ENCODE results near the gene RPS27.
"Not testable (repeated sequence)": the region's sequence is repeated elsewhere in the genome, so short reads cannot be mapped to it uniquely, and the experiment has no call there.

Gene RPS27

GRCh38 chr1:153987621-153988020, 2.9 kb upstream of the RPS27 start:
- DNase-seq: no peak

- no peak for DNase-seq
Observed at GRCh38 chr1:153991151-153991630, 629 bp downstream of the RPS27 start.

- DNase-seq: no peak
Observed at GRCh38 chr1:153991806-153992205, 1.2 kb downstream of the RPS27 start.

GRCh38 chr1:153995202-153995601, 4.6 kb downstream of the RPS27 start:
- no peak for DNase-seq

GRCh38 chr1:153995640-153996039, 5.1 kb downstream of the RPS27 start:
- no peak for DNase-seq

- not testable (repeated sequence) for DNase-seq
Observed at GRCh38 chr1:153996882-153997281, 6.3 kb downstream of the RPS27 start.

GRCh38 chr1:154000420-154000819, 9.9 kb downstream of the RPS27 start:
- no peak for DNase-seq

- no peak for DNase-seq
Observed at GRCh38 chr1:154006136-154006535, 15.6 kb downstream of the RPS27 start.

GRCh38 chr1:154012129-154012528, 21.6 kb downstream of the RPS27 start:
- DNase-seq: no peak

GRCh38 chr1:154012543-154012942, 22.0 kb downstream of the RPS27 start:
- not testable (repeated sequence) for DNase-seq

GRCh38 chr1:154014154-154014907, 23.8 kb downstream of the RPS27 start:
- no peak for DNase-seq

- DNase-seq: no peak
Observed at GRCh38 chr1:154019269-154019668, 28.7 kb downstream of the RPS27 start.

- DNase-seq: no peak
Observed at GRCh38 chr1:154019940-154020339, 29.4 kb downstream of the RPS27 start.

GRCh38 chr1:154033697-154034096, 43.1 kb downstream of the RPS27 start:
- DNase-seq: not testable (repeated sequence)
